Prostate gland (tissue), 1 donor: Measurements from ENCODE around the gene MRPS10.

ENCODE experiments used
- POLR2A ChIP-seq: fragments of 450-650 bp; IDR thresholded peaks from one replicate; pipeline ENCODE4 v1.6.1; 2016; ENCODE audit warnings: antibody characterized with exemption, mild to moderate bottlenecking
- POLR2AphosphoS5 ChIP-seq: sonication (generic); formaldehyde crosslinking; IDR thresholded peaks from one replicate; pipeline ENCODE4 v1.6.1; 2017; ENCODE audit warnings: antibody characterized with exemption

DNA sequence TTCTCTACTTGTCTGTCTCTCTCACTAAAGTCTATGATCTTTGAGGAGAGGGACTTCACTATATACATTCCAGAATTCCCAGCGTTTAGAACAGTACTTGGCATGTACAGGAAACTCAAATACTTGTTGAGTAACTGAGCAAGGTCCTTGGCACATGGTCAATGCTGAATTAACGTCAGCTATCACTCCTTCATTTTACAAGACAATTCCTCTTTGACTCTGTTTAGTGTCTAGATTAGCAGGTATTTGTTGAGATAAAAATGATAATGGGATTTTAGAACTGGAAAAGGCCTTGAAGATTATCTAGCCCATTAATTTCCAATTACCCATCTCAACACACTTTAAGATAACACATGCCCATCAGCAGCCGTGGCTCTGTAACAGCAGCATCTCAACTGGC is 16.3 kb downstream of the MRPS10 start:
- no peak for TF ChIP-seq POLR2AphosphoS5
- no peak for TF ChIP-seq POLR2A
